HL-60 (cell line): Measurements from ENCODE around the gene ADGRL3.

Source experiments
- DNase-seq, 2 experiments: peaks; one replicate each; pipeline ENCODE4 v3.0.0-alpha.2; 2010 to 2020; ENCODE audit warnings: low read depth in 1 of 2, low spot score in 1 of 2
- H3K27ac ChIP-seq: fragments of 250-450 bp; sonication (Bioruptor Pico); replicated peaks from 2 replicates; pipeline ENCODE4 v1.5.1; 2020; ENCODE audit warnings: mild to moderate bottlenecking, moderate library complexity
- H3K27me3 ChIP-seq: fragments of 250-450 bp; sonication (Bioruptor Pico); 2 replicates; pipeline ENCODE4 v1.5.1; 2021; ENCODE audit warnings: mild to moderate bottlenecking, moderate library complexity; ENCODE audit not compliant: insufficient read depth, poor library complexity, severe bottlenecking
- H3K4me3 ChIP-seq: replicated peaks from 2 replicates; pipeline ENCODE4 v1.5.1; 2011; ENCODE audit warnings: mild to moderate bottlenecking, control low read depth, low read length; ENCODE audit not compliant: insufficient read depth
- CTCF ChIP-seq: IDR thresholded peaks from one replicate; pipeline ENCODE4 v1.5.1; 2011; ENCODE audit warnings: low read length, control low read depth, inconsistent platforms; ENCODE audit not compliant: insufficient read depth
- GABPA ChIP-seq: IDR thresholded peaks from 2 replicates; pipeline ENCODE4 v1.6.1; 2012; ENCODE audit warnings: low read depth
- POLR2AphosphoS5 ChIP-seq: IDR thresholded peaks from 2 replicates; pipeline ENCODE4 v1.6.1; 2012; ENCODE audit warnings: low read depth
- REST ChIP-seq: IDR thresholded peaks from 2 replicates; pipeline ENCODE4 v1.6.1; 2012; ENCODE audit warnings: low read depth; ENCODE audit not compliant: insufficient replicate concordance
- SPI1 ChIP-seq: IDR thresholded peaks from 2 replicates; pipeline ENCODE4 v1.6.1; 2012; ENCODE audit warnings: low read depth, mild to moderate bottlenecking, borderline replicate concordance

The ADGRL3 gene

GRCh38 chr4:61511716-61512488, 311.8 kb downstream of the ADGRL3 start:
- Histone ChIP-seq H3K4me3 (no peak overlapping the region), H3K27me3 (no peaks in the 10 kb centered on the region), H3K27ac (no peak overlapping the region)
- DNase-seq: no peak
- TF ChIP-seq GABPA: no peak
- no peak for TF ChIP-seq CTCF
- TF ChIP-seq POLR2AphosphoS5: no peak

- H3K4me3 ChIP-seq: no peak overlapping the region
- DNase-seq: no peak
- TF ChIP-seq POLR2AphosphoS5 (no peak), SPI1 (no peak), GABPA (no peak), CTCF (no peak), REST (no peak)
- no peaks in the 10 kb centered on the region for H3K27me3 ChIP-seq
- H3K27ac ChIP-seq: no peak overlapping the region
These were observed 314.9 kb downstream of the ADGRL3 start for GRCh38 chr4:61514991-61515390.

- Histone ChIP-seq H3K27ac (no peak overlapping the region), H3K27me3 (no peaks in the 10 kb centered on the region), H3K4me3 (no peak overlapping the region)
- no peak for DNase-seq
- TF ChIP-seq GABPA (no peak), POLR2AphosphoS5 (no peak), SPI1 (no peak), REST (no peak), CTCF (no peak)
These were observed 317.0 kb downstream of the ADGRL3 start for GRCh38 chr4:61517144-61517543.

- no peaks in the 10 kb centered on the region for H3K27me3 ChIP-seq
- TF ChIP-seq CTCF: no peak
- TF ChIP-seq GABPA: no peak
- no peak for TF ChIP-seq POLR2AphosphoS5
- no peak for TF ChIP-seq REST
- H3K4me3 ChIP-seq: no peak overlapping the region
- no peak for DNase-seq
- no peak overlapping the region for H3K27ac ChIP-seq
These were observed 320.0 kb downstream of the ADGRL3 start for GRCh38 chr4:61520166-61520565.
